ENCODE data around the gene TBC1D22A.

TBC1D22A gene

GRCh38 chr22:47009304-47010101 is 247.1 kb downstream of the TBC1D22A start:
- no peaks in the 10 kb centered on the region for H3K4me1 ChIP-seq (ENCODE audit: insufficient read depth, low read length)
- no peak overlapping the region for H2AFZ ChIP-seq (ENCODE audit: low read depth, low read length)
- H3K4me3 ChIP-seq (ENCODE audit: low read length): no peak overlapping the region
- no peaks in the 10 kb centered on the region for H3K36me3 ChIP-seq (ENCODE audit: insufficient read depth, low read length)
- H3K27me3 ChIP-seq (ENCODE audit: insufficient read depth, low read length): no peaks in the 10 kb centered on the region
- H3K9me3 ChIP-seq (ENCODE audit: low read length): peaks cover 6% of the 10 kb centered on the region

DNA sequence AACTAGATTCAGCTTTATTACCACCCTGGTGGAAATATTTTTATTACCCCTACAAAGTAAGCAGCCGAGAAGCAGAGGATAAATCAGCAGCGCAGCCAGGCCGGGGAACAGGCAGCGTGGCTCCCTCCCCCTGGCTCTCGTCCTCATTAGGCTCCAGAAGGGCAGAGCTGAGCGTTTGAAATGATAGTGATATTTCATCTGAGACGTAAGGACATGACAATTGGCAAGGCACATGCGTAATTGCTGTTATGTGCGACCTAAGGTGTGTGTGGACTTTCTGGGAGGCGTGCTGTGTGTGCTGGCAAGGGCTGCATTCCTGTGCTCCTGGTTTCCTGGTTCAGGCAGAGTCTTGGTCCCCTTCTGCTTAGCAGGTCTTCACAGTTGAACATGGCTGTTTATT is 247.8 kb downstream of the TBC1D22A start:
- Histone ChIP-seq H3K27me3 (ENCODE audit: insufficient read depth, low read length) (no peaks in the 10 kb centered on the region), H3K36me3 (ENCODE audit: insufficient read depth, low read length) (no peaks in the 10 kb centered on the region), H3K4me1 (ENCODE audit: insufficient read depth, low read length) (no peaks in the 10 kb centered on the region), H3K4me3 (ENCODE audit: low read length) (no peak overlapping the region), H3K9me3 (ENCODE audit: low read length) (peaks cover 6% of the 10 kb centered on the region), H2AFZ (ENCODE audit: low read depth, low read length) (no peak overlapping the region)

DNA sequence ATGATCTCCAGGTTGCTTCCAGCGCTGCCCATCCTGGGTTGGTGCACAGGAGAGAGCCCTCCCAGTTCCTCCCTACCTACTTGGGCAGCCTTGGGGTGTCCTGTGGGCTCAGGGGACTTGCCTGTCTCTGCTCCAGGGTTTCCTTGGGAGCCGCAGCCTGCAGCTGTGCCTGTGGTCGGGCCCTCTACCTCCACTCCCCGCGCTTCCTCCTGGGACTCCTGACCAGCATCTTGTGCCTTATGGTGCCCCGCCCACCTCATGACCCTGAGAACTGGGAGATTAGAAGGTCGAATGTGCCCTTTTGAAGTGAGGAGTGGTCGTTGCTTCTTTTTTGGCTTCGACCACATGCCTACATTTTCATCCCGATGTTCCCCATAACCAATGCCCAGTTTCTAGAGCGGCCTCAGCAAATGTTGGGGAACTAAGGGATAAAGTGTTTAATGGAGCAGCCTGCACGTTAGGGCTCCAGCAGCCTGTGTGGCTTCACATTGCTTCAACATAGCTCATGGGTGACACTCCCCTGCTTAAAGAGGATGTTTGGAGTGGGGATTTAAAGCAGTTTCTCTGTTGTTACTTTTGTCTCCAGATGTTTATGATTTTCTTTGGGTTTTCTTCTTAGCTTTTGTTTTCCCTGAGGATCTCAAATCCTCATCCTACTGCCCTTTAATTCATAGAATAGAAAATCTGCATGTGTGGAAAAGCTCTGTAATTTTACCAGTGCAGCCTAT is 248.8 kb downstream of the TBC1D22A start:
- H3K4me3 ChIP-seq (ENCODE audit: low read length): no peak overlapping the region

GRCh38 chr22:47011859-47012258 is 249.4 kb downstream of the TBC1D22A start:
- Histone ChIP-seq H3K4me1 (ENCODE audit: insufficient read depth, low read length) (no peaks in the 10 kb centered on the region), H3K4me3 (ENCODE audit: low read length) (no peak overlapping the region), H2AFZ (ENCODE audit: low read depth, low read length) (no peak overlapping the region), H3K36me3 (ENCODE audit: insufficient read depth, low read length) (no peaks in the 10 kb centered on the region), H3K9me3 (ENCODE audit: low read length) (peaks cover 5% of the 10 kb centered on the region), H3K27me3 (ENCODE audit: insufficient read depth, low read length) (no peaks in the 10 kb centered on the region)

More for the DNA sequence above, 248.8 kb downstream of the TBC1D22A start:
- Histone ChIP-seq H3K36me3 (ENCODE audit: insufficient read depth, low read length) (no peaks in the 10 kb centered on the region), H2AFZ (ENCODE audit: low read depth, low read length) (no peak overlapping the region), H3K27me3 (ENCODE audit: insufficient read depth, low read length) (no peaks in the 10 kb centered on the region), H3K9me3 (ENCODE audit: low read length) (peaks cover 6% of the 10 kb centered on the region), H3K4me1 (ENCODE audit: insufficient read depth, low read length) (no peaks in the 10 kb centered on the region)

- no peaks in the 10 kb centered on the region for H3K27me3 ChIP-seq (ENCODE audit: insufficient read depth, low read length)
- H2AFZ ChIP-seq (ENCODE audit: low read depth, low read length): no peak overlapping the region
- H3K4me3 ChIP-seq (ENCODE audit: low read length): no peak overlapping the region
- H3K36me3 ChIP-seq (ENCODE audit: insufficient read depth, low read length): no peaks in the 10 kb centered on the region
- H3K4me1 ChIP-seq (ENCODE audit: insufficient read depth, low read length): no peaks in the 10 kb centered on the region
- H3K9me3 ChIP-seq (ENCODE audit: low read length): no peaks in the 10 kb centered on the region
These were observed 250.3 kb downstream of the TBC1D22A start for GRCh38 chr22:47012589-47013370.

DNA sequence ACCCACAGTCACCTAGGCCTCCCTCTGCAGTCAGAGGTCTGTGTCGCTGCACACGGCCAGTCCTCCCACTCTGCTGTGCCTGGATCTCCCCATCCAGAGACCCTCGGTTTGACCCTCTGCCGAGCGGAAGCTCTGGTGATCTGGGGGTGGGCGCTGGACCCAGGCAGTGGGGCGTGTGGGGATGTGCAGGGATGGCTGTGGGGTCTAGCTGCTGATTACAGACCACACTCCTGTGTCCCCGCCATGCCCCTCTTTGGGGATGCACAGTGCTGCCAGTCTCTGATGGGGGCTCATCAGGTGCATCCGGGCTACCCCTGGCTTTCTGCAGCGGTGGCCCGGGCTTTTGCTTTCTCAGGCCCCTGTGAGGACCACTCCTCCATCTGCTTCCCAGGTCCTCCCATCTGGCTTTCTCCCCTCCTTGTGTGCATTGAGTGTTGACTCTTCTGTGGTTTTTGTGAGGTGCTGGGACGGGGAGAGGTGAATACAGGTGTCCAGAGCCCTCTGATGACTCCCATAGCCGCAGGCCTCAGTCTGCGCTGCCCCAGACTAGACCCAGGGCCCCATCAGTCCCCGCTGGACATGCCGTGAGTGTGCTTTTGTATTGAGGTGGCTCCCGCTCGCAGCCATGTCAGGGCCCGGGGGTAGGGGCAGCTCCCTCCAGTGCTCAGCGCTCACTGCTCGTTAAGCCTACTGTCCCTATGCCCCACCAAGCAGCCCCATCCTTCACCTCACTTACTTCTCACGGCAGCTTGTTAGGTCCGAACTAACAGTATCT is 251.6 kb downstream of the TBC1D22A start:
- Histone ChIP-seq H3K4me3 (ENCODE audit: low read length) (no peak overlapping the region), H3K4me1 (ENCODE audit: insufficient read depth, low read length) (no peaks in the 10 kb centered on the region), H3K36me3 (ENCODE audit: insufficient read depth, low read length) (no peaks in the 10 kb centered on the region), H2AFZ (ENCODE audit: low read depth, low read length) (no peak overlapping the region), H3K27me3 (ENCODE audit: insufficient read depth, low read length) (no peaks in the 10 kb centered on the region), H3K9me3 (ENCODE audit: low read length) (no peaks in the 10 kb centered on the region)

- Histone ChIP-seq H3K27me3 (ENCODE audit: insufficient read depth, low read length) (no peaks in the 10 kb centered on the region), H3K9me3 (ENCODE audit: low read length) (peaks cover 4% of the 10 kb centered on the region), H3K4me3 (ENCODE audit: low read length) (no peak overlapping the region), H3K4me1 (ENCODE audit: insufficient read depth, low read length) (no peaks in the 10 kb centered on the region), H3K36me3 (ENCODE audit: insufficient read depth, low read length) (no peaks in the 10 kb centered on the region), H2AFZ (ENCODE audit: low read depth, low read length) (no peak overlapping the region)
These were observed 252.3 kb downstream of the TBC1D22A start for GRCh38 chr22:47014636-47015345.

DNA sequence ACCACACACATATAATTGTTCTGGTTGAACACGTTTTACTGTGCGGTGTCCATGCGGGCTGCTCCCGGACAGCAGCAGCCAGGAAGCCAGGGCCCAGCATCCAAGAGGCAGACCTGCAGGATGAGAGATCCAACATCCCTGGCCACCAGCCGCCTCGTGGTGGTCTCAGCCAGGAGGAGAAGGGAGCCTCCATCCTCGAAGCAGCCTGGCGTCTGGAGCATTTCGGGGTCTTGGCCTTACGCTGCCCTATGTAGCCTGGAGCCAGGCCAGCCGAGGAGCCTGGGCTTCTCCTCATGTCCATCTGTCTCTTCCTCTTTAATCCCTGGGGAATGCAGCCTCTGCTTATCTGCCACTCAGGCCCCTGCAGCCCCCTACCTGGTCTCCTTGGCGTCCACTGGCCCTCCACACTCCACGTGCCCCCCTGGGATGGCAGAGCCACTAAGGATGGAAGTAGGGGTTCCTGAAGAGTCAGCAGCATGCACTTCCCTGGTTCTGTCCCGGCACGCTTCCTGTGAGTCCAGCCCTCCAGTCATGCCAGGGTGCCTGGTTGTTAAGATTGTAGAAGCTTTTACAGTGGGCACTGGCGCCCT is 253.2 kb downstream of the TBC1D22A start:
- no peaks in the 10 kb centered on the region for H3K4me1 ChIP-seq (ENCODE audit: insufficient read depth, low read length)
- H3K36me3 ChIP-seq (ENCODE audit: insufficient read depth, low read length): no peaks in the 10 kb centered on the region
- H3K27me3 ChIP-seq (ENCODE audit: insufficient read depth, low read length): no peaks in the 10 kb centered on the region
- H2AFZ ChIP-seq (ENCODE audit: low read depth, low read length): no peak overlapping the region
- no peak overlapping the region for H3K4me3 ChIP-seq (ENCODE audit: low read length)
- H3K9me3 ChIP-seq (ENCODE audit: low read length): peaks cover 10% of the 10 kb centered on the region

- H2AFZ ChIP-seq (ENCODE audit: low read depth, low read length): no peak overlapping the region
- peaks cover 16% of the 10 kb centered on the region for H3K9me3 ChIP-seq (ENCODE audit: low read length)
These were observed 254.2 kb downstream of the TBC1D22A start for GRCh38 chr22:47016631-47017030.

DNA sequence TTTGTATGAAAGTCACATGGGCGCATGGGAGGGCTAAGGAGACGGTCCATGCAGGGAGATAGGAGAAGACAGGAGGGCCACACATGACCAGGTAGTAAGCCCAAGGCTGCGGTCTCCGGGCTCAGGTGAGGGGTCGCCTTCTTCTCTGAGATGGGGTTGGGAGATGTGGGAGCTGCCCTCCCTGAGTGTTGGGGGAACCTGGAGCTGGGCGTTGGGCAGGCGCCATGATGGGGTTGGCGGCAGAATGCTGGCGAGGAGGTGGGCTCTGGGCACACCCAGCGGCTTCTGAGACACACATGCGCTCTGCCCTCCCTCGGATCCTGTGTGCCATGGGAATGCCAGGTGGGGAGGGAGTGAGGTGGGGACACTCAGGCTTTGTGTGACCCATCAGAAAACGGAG is 254.8 kb downstream of the TBC1D22A start:
- no peak overlapping the region for H3K4me3 ChIP-seq (ENCODE audit: low read length)

More at GRCh38 chr22:47016631-47017030, 254.2 kb downstream of the TBC1D22A start:
- Histone ChIP-seq H3K36me3 (ENCODE audit: insufficient read depth, low read length) (no peaks in the 10 kb centered on the region), H3K4me1 (ENCODE audit: insufficient read depth, low read length) (no peaks in the 10 kb centered on the region), H3K27me3 (ENCODE audit: insufficient read depth, low read length) (no peaks in the 10 kb centered on the region), H3K4me3 (ENCODE audit: low read length) (no peak overlapping the region)

GRCh38 chr22:47018010-47018910 is 255.8 kb downstream of the TBC1D22A start:
- Histone ChIP-seq H3K36me3 (ENCODE audit: insufficient read depth, low read length) (no peaks in the 10 kb centered on the region), H3K27me3 (ENCODE audit: insufficient read depth, low read length) (no peaks in the 10 kb centered on the region), H3K4me3 (ENCODE audit: low read length) (no peak overlapping the region), H3K4me1 (ENCODE audit: insufficient read depth, low read length) (no peaks in the 10 kb centered on the region), H2AFZ (ENCODE audit: low read depth, low read length) (no peak overlapping the region), H3K9me3 (ENCODE audit: low read length) (peaks cover 17% of the 10 kb centered on the region)

More for the DNA sequence above, 254.8 kb downstream of the TBC1D22A start:
- peaks cover 17% of the 10 kb centered on the region for H3K9me3 ChIP-seq (ENCODE audit: low read length)
- no peaks in the 10 kb centered on the region for H3K4me1 ChIP-seq (ENCODE audit: insufficient read depth, low read length)
- no peaks in the 10 kb centered on the region for H3K36me3 ChIP-seq (ENCODE audit: insufficient read depth, low read length)
- no peak overlapping the region for H2AFZ ChIP-seq (ENCODE audit: low read depth, low read length)
- H3K27me3 ChIP-seq (ENCODE audit: insufficient read depth, low read length): no peaks in the 10 kb centered on the region
